A673 (cell line): ENCODE data around the gene ALX3. TPM values are rescaled to one million over a fixed set of nuclear protein-coding genes. Genes with fewer than 3 reads are reported as not detected.
A peak's percentile ranks its signal among the peaks of the same experiment; 100 is the strongest.

Source experiments
- BruUV-seq: library from RNA; stranded (reverse); fragments of 400-500 nt; replicated peaks from 2 replicates; lab custom pipeline; 2021; lab: Mats Ljungman, UMichigan
- CTCF ChIA-PET: fragments of 300-600 bp; sonication (Branson Sonifier 250); formaldehyde crosslinking; loops from one replicate; lab custom pipeline; 2022; ENCODE audit warnings: antibody characterized with exemption; lab: Charles Lee
- POLR2A ChIA-PET: fragments of 300-600 bp; sonication (Branson Sonifier 250); formaldehyde crosslinking; loops from one replicate; lab custom pipeline; 2022; ENCODE audit warnings: antibody characterized with exemption; ENCODE audit not compliant: low non-redundant PET; lab: Charles Lee
- DNase-seq: peaks from one replicate; pipeline ENCODE4 v3.0.0-alpha.2; 2015; ENCODE audit warnings: low spot score
- H3K27ac ChIP-seq: fragments of 200-600 bp; sonication (generic); 2 replicates; pipeline ENCODE4 v1.5.1; 2016; ENCODE audit warnings: mixed run types, low read depth, mild to moderate bottlenecking, mixed read lengths, antibody characterized with exemption, low read length; ENCODE audit not compliant: poor library complexity, severe bottlenecking
- H3K27me3 ChIP-seq: fragments of 200-600 bp; sonication (generic); replicated peaks from 2 replicates; pipeline ENCODE4 v1.6.1; 2017; ENCODE audit warnings: mixed run types, low read depth, mild to moderate bottlenecking, mixed read lengths, antibody characterized with exemption, low read length; ENCODE audit not compliant: insufficient read depth, poor library complexity
- H3K36me3 ChIP-seq: fragments of 200-600 bp; sonication (generic); 2 replicates; pipeline ENCODE4 v1.6.1; 2016; ENCODE audit warnings: mixed run types, mild to moderate bottlenecking, mixed read lengths, antibody characterized with exemption, low read length; ENCODE audit not compliant: insufficient read depth, poor library complexity, severe bottlenecking
- H3K4me1 ChIP-seq: fragments of 200-600 bp; sonication (generic); 2 replicates; pipeline ENCODE4 v1.6.1; 2017; ENCODE audit warnings: mixed run types, mild to moderate bottlenecking, mixed read lengths, antibody characterized with exemption, low read length; ENCODE audit not compliant: insufficient read depth, poor library complexity, severe bottlenecking
- H3K4me3 ChIP-seq: fragments of 200-600 bp; sonication (generic); 2 replicates; pipeline ENCODE4 v1.5.1; 2016; ENCODE audit warnings: low read depth, mixed run types, mild to moderate bottlenecking, mixed read lengths, low read length; ENCODE audit not compliant: poor library complexity, severe bottlenecking
- H3K9me3 ChIP-seq: fragments of 200-600 bp; sonication (generic); 2 replicates; pipeline ENCODE4 v1.6.1; 2016; ENCODE audit warnings: mixed run types, low read depth, mild to moderate bottlenecking, mixed read lengths, antibody characterized with exemption, low read length; ENCODE audit not compliant: poor library complexity, severe bottlenecking
- EZH2 ChIP-seq: fragments of 200-600 bp; sonication (generic); IDR thresholded peaks from 2 replicates; pipeline ENCODE4 v1.6.1; 2017; ENCODE audit warnings: borderline replicate concordance, low read depth, mild to moderate bottlenecking, mixed read lengths, antibody characterized with exemption, low read length; ENCODE audit not compliant: poor library complexity, severe bottlenecking
- intact Hi-C: fragments of 100-400 bp; cut with micrococcal nuclease; formaldehyde crosslinking; loops from one replicate; pipeline ENCODE4 v1.10.0; 2022; ENCODE audit not compliant: unreplicated experiment
- total RNA-seq: library from RNA; stranded (reverse); gene quantifications from 2 replicates; pipeline ENCODE4 v1.2.3, GENCODE V29; 2021
- TF ChIP-seq, protein P1 (sequence below): fragments of 300-800, 200-600 bp; sonication (generic); conservative IDR thresholded peaks from 2 replicates; pipeline ENCODE4 v1.5.1; 2017; ENCODE audit warnings: low read depth, mild to moderate bottlenecking, antibody characterized with exemption, low read length, moderate library complexity, mixed read lengths

The ALX3 gene
- total RNA-seq, 1 experiment from 2014 or later = 0.84 TPM

DNA sequence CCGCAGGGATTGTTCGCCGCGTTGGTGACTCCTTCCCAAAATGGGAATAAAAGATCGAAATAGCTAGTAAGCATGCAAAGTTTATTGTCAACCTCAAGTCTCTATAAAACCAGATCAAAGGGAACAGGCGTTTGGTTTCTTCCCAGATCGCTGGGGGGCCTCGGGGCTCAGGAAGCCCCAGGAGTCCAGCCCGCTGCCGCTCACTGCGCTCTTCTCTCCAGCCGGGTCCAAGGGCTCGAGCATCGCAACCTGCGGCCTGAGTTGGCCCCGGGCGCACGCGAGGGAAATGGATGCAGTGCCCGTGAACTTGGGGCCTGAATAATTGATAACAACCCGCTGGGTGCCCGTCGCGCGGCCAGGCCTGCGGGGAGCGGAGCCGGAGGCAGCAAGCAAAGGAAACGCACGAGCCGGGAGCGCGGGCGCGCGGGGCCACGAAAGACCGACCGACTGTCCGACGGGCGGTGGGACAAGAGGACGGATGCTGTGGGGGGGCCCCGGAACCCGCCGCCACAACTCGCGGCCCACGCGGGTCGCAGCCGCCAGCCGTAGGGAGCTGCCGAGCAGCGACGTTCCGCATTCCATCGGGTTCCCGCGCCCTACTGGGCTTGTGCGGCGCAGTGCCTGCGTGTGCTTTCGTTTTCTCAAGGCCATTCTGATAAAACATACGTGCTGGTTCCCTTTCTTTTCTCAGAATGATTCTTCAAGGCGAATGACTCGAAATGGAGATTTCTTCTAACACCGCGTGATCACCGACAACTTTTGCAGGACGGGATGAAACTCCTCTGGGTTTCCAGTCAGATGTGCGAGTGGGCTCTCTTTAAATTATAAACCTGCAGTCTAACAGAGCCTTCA, 14.0 kb upstream of the ALX3 start:
- H3K27ac ChIP-seq = no peak overlapping the region
- H3K4me1 ChIP-seq = peaks cover 17% of the 10 kb centered on the region
- peak; percentile 47 for DNase-seq
- ChIA-PET CTCF (no interaction called here), POLR2A (no interaction called here)
- H3K4me3 ChIP-seq = peak overlapping the region; percentile 45
- intact Hi-C loops = no loop called here
- no TSS peak for BruUV-seq
- no peaks in the 10 kb centered on the region for H3K9me3 ChIP-seq
- peaks cover 60% of the 10 kb centered on the region for H3K27me3 ChIP-seq
- no peaks in the 10 kb centered on the region for H3K36me3 ChIP-seq
- TF ChIP-seq EZH2 = peak; percentile 93
- TF ChIP-seq, protein P1, sequence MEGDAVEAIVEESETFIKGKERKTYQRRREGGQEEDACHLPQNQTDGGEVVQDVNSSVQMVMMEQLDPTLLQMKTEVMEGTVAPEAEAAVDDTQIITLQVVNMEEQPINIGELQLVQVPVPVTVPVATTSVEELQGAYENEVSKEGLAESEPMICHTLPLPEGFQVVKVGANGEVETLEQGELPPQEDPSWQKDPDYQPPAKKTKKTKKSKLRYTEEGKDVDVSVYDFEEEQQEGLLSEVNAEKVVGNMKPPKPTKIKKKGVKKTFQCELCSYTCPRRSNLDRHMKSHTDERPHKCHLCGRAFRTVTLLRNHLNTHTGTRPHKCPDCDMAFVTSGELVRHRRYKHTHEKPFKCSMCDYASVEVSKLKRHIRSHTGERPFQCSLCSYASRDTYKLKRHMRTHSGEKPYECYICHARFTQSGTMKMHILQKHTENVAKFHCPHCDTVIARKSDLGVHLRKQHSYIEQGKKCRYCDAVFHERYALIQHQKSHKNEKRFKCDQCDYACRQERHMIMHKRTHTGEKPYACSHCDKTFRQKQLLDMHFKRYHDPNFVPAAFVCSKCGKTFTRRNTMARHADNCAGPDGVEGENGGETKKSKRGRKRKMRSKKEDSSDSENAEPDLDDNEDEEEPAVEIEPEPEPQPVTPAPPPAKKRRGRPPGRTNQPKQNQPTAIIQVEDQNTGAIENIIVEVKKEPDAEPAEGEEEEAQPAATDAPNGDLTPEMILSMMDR = no peak

DNA sequence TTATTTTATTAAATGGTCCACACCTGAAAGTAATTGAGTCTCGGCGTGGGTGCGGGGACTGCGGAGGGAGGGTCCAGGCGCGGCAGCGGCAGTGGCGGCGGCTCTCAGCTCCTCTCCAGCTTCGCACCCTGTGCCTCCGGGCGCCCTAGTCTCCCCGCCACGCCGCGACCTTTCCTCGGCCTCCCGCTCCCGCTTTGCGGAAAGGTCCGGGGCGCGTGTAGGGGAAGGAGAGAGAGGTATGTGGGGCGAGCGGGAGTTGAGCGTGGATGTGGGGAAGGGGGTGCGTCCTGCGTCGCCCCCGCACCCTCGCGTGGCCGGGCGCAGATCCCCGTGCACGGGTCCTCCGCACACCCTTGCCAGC, 13.4 kb upstream of the ALX3 start:
- intact Hi-C loops = no loop called here
- TF ChIP-seq EZH2 = no peak
- TF ChIP-seq, protein P1 = no peak
- Histone ChIP-seq H3K36me3 (no peaks in the 10 kb centered on the region), H3K9me3 (no peaks in the 10 kb centered on the region), H3K27ac (no peak overlapping the region), H3K27me3 (peaks cover 60% of the 10 kb centered on the region), H3K4me1 (peaks cover 17% of the 10 kb centered on the region), H3K4me3 (peak overlapping the region; percentile 45)
- no TSS peak for BruUV-seq
- ChIA-PET POLR2A (no interaction called here), CTCF (no interaction called here)
- no peak for DNase-seq

DNA sequence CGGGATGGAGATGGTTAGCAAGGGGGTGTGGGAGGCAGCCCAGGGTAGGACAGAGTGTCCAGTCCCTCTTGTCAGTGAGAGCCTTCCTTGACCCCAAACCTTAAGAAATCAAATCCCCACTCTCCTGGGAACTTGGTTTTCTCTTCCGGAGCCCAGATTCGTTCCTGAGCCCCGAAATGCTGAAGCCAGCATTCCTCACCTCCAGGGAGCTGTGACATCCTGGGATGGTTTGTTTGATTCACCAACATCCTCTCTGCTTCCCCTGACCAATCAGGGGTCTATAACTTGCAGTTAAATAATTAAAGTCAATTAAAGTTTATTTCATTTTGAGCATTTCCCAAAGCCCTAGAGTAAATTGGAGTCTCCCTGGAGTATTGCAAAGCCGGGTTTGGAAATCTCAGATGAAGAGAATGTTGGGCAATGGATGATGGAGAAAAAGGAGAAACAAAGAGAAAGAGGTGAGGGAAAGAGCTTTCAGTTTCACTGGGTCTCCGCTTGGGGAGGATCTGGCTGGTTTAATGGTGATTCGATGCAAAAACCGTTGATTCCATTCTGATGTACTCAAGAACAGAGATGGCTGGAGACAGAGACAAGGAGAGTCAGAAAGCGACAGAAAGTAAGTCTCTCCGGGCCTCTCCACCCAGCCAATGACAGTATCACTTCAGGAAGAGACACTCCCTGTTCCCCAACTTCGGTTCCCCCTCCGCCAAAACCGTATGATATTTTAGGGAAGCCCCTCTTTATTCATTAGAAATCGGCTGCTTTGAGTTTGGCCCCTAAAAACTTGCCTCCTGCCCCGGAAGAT, 12.8 kb upstream of the ALX3 start:
- DNase-seq = no peak
- Histone ChIP-seq H3K4me1 (peaks cover 17% of the 10 kb centered on the region), H3K4me3 (peak overlapping the region; percentile 45), H3K27ac (no peak overlapping the region), H3K9me3 (no peaks in the 10 kb centered on the region), H3K36me3 (no peaks in the 10 kb centered on the region), H3K27me3 (peaks cover 60% of the 10 kb centered on the region)
- TF ChIP-seq EZH2 = no peak
- TF ChIP-seq, protein P1 = no peak
- CTCF ChIA-PET = no interaction called here
- intact Hi-C loops = no loop called here
- POLR2A ChIA-PET = no interaction called here
- no TSS peak for BruUV-seq
